Central memory CD8-positive, alpha-beta T cell (primary cell): ENCODE data around the gene DRICH1.
"Not testable (repeated sequence)": the region's sequence is repeated elsewhere in the genome, so short reads cannot be mapped to it uniquely, and the experiment has no call there.

Source experiments
- ATAC-seq: fragments of 150-1000 bp; cut with Tn5 transposase; replicated peaks from 2 replicates; pipeline ENCODE4 v1.10.0; 2022; ENCODE audit warnings: mild to moderate bottlenecking, moderate FRiP score, moderate number of reproducible peaks; ENCODE audit not compliant: poor library complexity, severe bottlenecking; ENCODE audit errors: extremely low read depth
- DNase-seq, 2 donors: peaks; one replicate each; pipeline ENCODE4 v3.0.0; 2021; ENCODE audit warnings: low spot score in 2 of 2
- H3K27ac Mint-ChIP-seq: one replicate; pipeline ENCODE4 v1.8.0; 2022; ENCODE audit warnings: low read depth, mild to moderate bottlenecking, moderate library complexity, mixed read lengths
- H3K27me3 Mint-ChIP-seq: one replicate; pipeline ENCODE4 v1.8.0; 2022; ENCODE audit warnings: mixed read lengths
- H3K36me3 Mint-ChIP-seq: one replicate; pipeline ENCODE4 v1.8.0; 2022; ENCODE audit warnings: mild to moderate bottlenecking, moderate library complexity, mixed read lengths; ENCODE audit not compliant: insufficient read depth
- H3K4me1 Mint-ChIP-seq: one replicate; pipeline ENCODE4 v1.8.0; 2022; ENCODE audit warnings: mixed read lengths
- H3K4me3 Mint-ChIP-seq: one replicate; pipeline ENCODE4 v1.8.0; 2022; ENCODE audit warnings: mild to moderate bottlenecking, moderate library complexity, mixed read lengths
- H3K9me3 Mint-ChIP-seq: one replicate; pipeline ENCODE4 v1.8.0; 2022; ENCODE audit warnings: mixed read lengths

DRICH1 gene

GRCh38 chr22:23628056-23628743 lies 3.9 kb downstream of the DRICH1 start:
- H3K27me3 Mint-ChIP-seq, ATAC-seq, H3K4me3 Mint-ChIP-seq, DNase-seq, H3K4me1 Mint-ChIP-seq, H3K27ac Mint-ChIP-seq, H3K36me3 Mint-ChIP-seq, H3K9me3 Mint-ChIP-seq: not testable (repeated sequence)

GRCh38 chr22:23627401-23628055 lies 4.6 kb downstream of the DRICH1 start:
- not testable (repeated sequence) for H3K27ac Mint-ChIP-seq, ATAC-seq, H3K4me1 Mint-ChIP-seq, H3K36me3 Mint-ChIP-seq, H3K4me3 Mint-ChIP-seq, H3K9me3 Mint-ChIP-seq, H3K27me3 Mint-ChIP-seq
- DNase-seq, result peak; percentile 32 to 34

- H3K4me3 Mint-ChIP-seq, result no peak overlapping the region
- no peaks in the 10 kb centered on the region for H3K4me1 Mint-ChIP-seq
- no peak for DNase-seq
- no peaks in the 10 kb centered on the region for H3K27me3 Mint-ChIP-seq
- no peak for ATAC-seq
- H3K27ac Mint-ChIP-seq, result no peak overlapping the region
- H3K9me3 Mint-ChIP-seq, result no peaks in the 10 kb centered on the region
- H3K36me3 Mint-ChIP-seq, result no peaks in the 10 kb centered on the region
Measured at GRCh38 chr22:23626286-23626975, 5.7 kb downstream of the DRICH1 start.

GRCh38 chr22:23622634-23623033 lies 9.5 kb downstream of the DRICH1 start:
- H3K27ac Mint-ChIP-seq, result no peak overlapping the region
- no peak overlapping the region for H3K4me3 Mint-ChIP-seq
- ATAC-seq, result no peak
- DNase-seq, result no peak
- H3K9me3 Mint-ChIP-seq, result no peaks in the 10 kb centered on the region
- no peaks in the 10 kb centered on the region for H3K27me3 Mint-ChIP-seq
- H3K36me3 Mint-ChIP-seq, result no peaks in the 10 kb centered on the region
- no peaks in the 10 kb centered on the region for H3K4me1 Mint-ChIP-seq

GRCh38 chr22:23621916-23622315 lies 10.2 kb downstream of the DRICH1 start:
- H3K4me1 Mint-ChIP-seq, DNase-seq, H3K27ac Mint-ChIP-seq, H3K4me3 Mint-ChIP-seq, H3K9me3 Mint-ChIP-seq, ATAC-seq, H3K36me3 Mint-ChIP-seq, H3K27me3 Mint-ChIP-seq: not testable (repeated sequence)

GRCh38 chr22:23621082-23621780 lies 10.9 kb downstream of the DRICH1 start:
- no peaks in the 10 kb centered on the region for H3K4me1 Mint-ChIP-seq
- H3K9me3 Mint-ChIP-seq, result no peaks in the 10 kb centered on the region
- no peaks in the 10 kb centered on the region for H3K27me3 Mint-ChIP-seq
- no peak overlapping the region for H3K27ac Mint-ChIP-seq
- ATAC-seq (no peak), DNase-seq (no peak)
- H3K36me3 Mint-ChIP-seq, result no peaks in the 10 kb centered on the region
- no peak overlapping the region for H3K4me3 Mint-ChIP-seq

- DNase-seq (no peak), ATAC-seq (no peak)
- Mint-ChIP-seq H3K4me3 (no peak overlapping the region), H3K4me1 (no peaks in the 10 kb centered on the region), H3K9me3 (no peaks in the 10 kb centered on the region), H3K36me3 (peaks cover 3% of the 10 kb centered on the region), H3K27ac (no peak overlapping the region), H3K27me3 (no peaks in the 10 kb centered on the region)
Measured at GRCh38 chr22:23613193-23613972, 18.7 kb downstream of the DRICH1 start.

GRCh38 chr22:23609983-23610781 lies 21.9 kb downstream of the DRICH1 start:
- Mint-ChIP-seq H3K36me3 (peaks cover 3% of the 10 kb centered on the region), H3K27ac (no peak overlapping the region), H3K27me3 (no peaks in the 10 kb centered on the region), H3K4me3 (no peak overlapping the region), H3K9me3 (no peaks in the 10 kb centered on the region), H3K4me1 (no peaks in the 10 kb centered on the region)
- DNase-seq (no peak), ATAC-seq (no peak)

- Mint-ChIP-seq H3K27ac (no peak overlapping the region), H3K4me1 (no peaks in the 10 kb centered on the region), H3K36me3 (peaks cover 3% of the 10 kb centered on the region), H3K4me3 (no peak overlapping the region), H3K9me3 (no peaks in the 10 kb centered on the region), H3K27me3 (no peaks in the 10 kb centered on the region)
- ATAC-seq (no peak), DNase-seq (no peak)
Measured at GRCh38 chr22:23608583-23608982, 23.5 kb downstream of the DRICH1 start.

- Mint-ChIP-seq H3K9me3 (no peaks in the 10 kb centered on the region), H3K4me3 (no peak overlapping the region), H3K27me3 (no peaks in the 10 kb centered on the region), H3K27ac (no peak overlapping the region), H3K36me3 (peaks cover 2% of the 10 kb centered on the region), H3K4me1 (no peaks in the 10 kb centered on the region)
- DNase-seq (no peak), ATAC-seq (no peak)
Measured at GRCh38 chr22:23606204-23607131, 25.7 kb downstream of the DRICH1 start.
